K562 (cell line): ENCODE results near the gene ANHX. TPM values are rescaled to one million over a fixed set of nuclear protein-coding genes. Genes with fewer than 3 reads are reported as not detected.

Experiments used
- ATAC-seq: fragments of 200-7000 bp; cut with Tn5 transposase; 3 replicates; pipeline ENCODE4 v1.9.1; 2020; ENCODE audit warnings: moderate library complexity
- BruUV-seq: library from RNA; stranded (reverse); fragments of 400-500 nt; replicated peaks from 2 replicates; lab custom pipeline; 2021; lab: Mats Ljungman, UMichigan
- CTCF ChIA-PET: fragments of 300-600 bp; formaldehyde crosslinking; extraction: SDS; loops from one replicate; lab custom pipeline; 2021; ENCODE audit warnings: low intra/inter-chr PET ratio; lab: Yijun Ruan, JAX
- POLR2A ChIA-PET: fragments of 300-600, 350-650 bp; sonication (Branson Sonifier 250); formaldehyde crosslinking; extraction: SDS; loops from one replicate; lab custom pipeline; 2021; ENCODE audit warnings: antibody characterized with exemption, inconsistent platforms; lab: Yijun Ruan, JAX
- DNase-seq, 4 experiments: peaks; one replicate each; pipeline versions ENCODE4 v3.0.0 to v3.0.0-alpha.2; 2011 to 2018; ENCODE audit warnings: low spot score in 3 of 4, mixed read lengths in 3 of 4; ENCODE audit errors: extremely low read depth in 1 of 4
- FAIRE-seq: peaks from 2 replicates; lab custom pipeline; 2011; peaks lifted over from hg19 to GRCh38; lab: Jason Lieb, UNC
- H2AFZ ChIP-seq: 2 replicates; pipeline ENCODE4 v1.6.0; 2011; ENCODE audit warnings: low read depth, low read length, control low read depth, inconsistent platforms
- H3K27ac ChIP-seq: fragments of 200-600 bp; 3 replicates; pipeline ENCODE4 v1.8.0; 2011; ENCODE audit warnings: low read depth, mild to moderate bottlenecking, control low read depth, inconsistent platforms, low read length, moderate library complexity, mixed read lengths; ENCODE audit errors: extremely low read depth
- H3K27me3 ChIP-seq, 2 experiments: fragments of 300-600 bp in 1 of 2; 2 replicates in 1 of 2; 3 replicates in 1 of 2; pipeline versions ENCODE4 v1.6.0 to v1.8.0; 2011; ENCODE audit warnings: inconsistent platforms in 2 of 2, low read length in 2 of 2, mild to moderate bottlenecking in 1 of 2, mixed read lengths in 1 of 2, moderate library complexity in 1 of 2; ENCODE audit not compliant: control insufficient read depth in 2 of 2, insufficient read depth in 2 of 2
- H3K36me3 ChIP-seq: fragments of 300-600 bp; 3 replicates; pipeline ENCODE4 v1.8.0; 2011; ENCODE audit warnings: mild to moderate bottlenecking, low read length, inconsistent platforms; ENCODE audit not compliant: control insufficient read depth, insufficient read depth
- H3K4me1 ChIP-seq, 2 experiments: fragments of 200-600 bp in 1 of 2; replicated peaks in 1 of 2; 2 replicates in 1 of 2; 3 replicates in 1 of 2; pipeline versions ENCODE4 v1.5.1 to v1.8.0; 2011; ENCODE audit warnings: inconsistent platforms in 2 of 2, low read length in 2 of 2, mild to moderate bottlenecking in 1 of 2, mixed read lengths in 1 of 2, moderate library complexity in 1 of 2; ENCODE audit not compliant: control insufficient read depth in 2 of 2, insufficient read depth in 2 of 2
- H3K4me2 ChIP-seq: 2 replicates; pipeline ENCODE4 v1.6.1; 2011; ENCODE audit warnings: low read length, control low read depth, inconsistent platforms, mixed read lengths; ENCODE audit not compliant: insufficient read depth
- H3K4me3 ChIP-seq: fragments of 200-600 bp; sonication (generic), shearing (Covaris generic); 2 replicates; pipeline ENCODE4 v1.5.1; 2016; ENCODE audit warnings: control low read depth, inconsistent platforms
- H3K79me2 ChIP-seq: fragments of 200-600 bp; 3 replicates; pipeline ENCODE4 v1.8.0; 2011; ENCODE audit warnings: low read length, inconsistent platforms; ENCODE audit not compliant: control insufficient read depth, insufficient read depth
- H3K9ac ChIP-seq, 2 experiments: 2 replicates each; pipeline versions ENCODE4 v1.6.0 to v1.6.1; 2011; ENCODE audit warnings: low read depth in 2 of 2, low read length in 2 of 2, control low read depth in 1 of 2, inconsistent platforms in 1 of 2, mild to moderate bottlenecking in 1 of 2, mixed read lengths in 1 of 2; ENCODE audit not compliant: insufficient read depth in 1 of 2
- H3K9me1 ChIP-seq: one replicate; pipeline ENCODE4 v1.6.0; 2011; ENCODE audit warnings: inconsistent platforms, mild to moderate bottlenecking, low read length, moderate library complexity; ENCODE audit not compliant: control insufficient read depth, insufficient read depth
- H3K9me3 ChIP-seq: replicated peaks from 2 replicates; pipeline ENCODE4 v1.5.1; 2011; ENCODE audit warnings: low read depth, low read length, inconsistent platforms; ENCODE audit not compliant: control insufficient read depth, insufficient read depth
- H4K20me1 ChIP-seq: replicated peaks from 2 replicates; pipeline ENCODE4 v1.6.1; 2011; ENCODE audit warnings: low read length, inconsistent platforms, mixed read lengths; ENCODE audit not compliant: control insufficient read depth, insufficient read depth
- EHMT2 ChIP-seq: fragments of 450-650 bp; IDR thresholded peaks from 2 replicates; pipeline ENCODE4 v1.6.1; 2018; ENCODE audit warnings: antibody characterized with exemption
- GABPB1 ChIP-seq: sonication (generic); formaldehyde crosslinking; IDR thresholded peaks from 2 replicates; pipeline ENCODE4 v1.8.0; 2022; ENCODE audit warnings: mild to moderate bottlenecking, missing genetic modification reagents
- KLF6 ChIP-seq: fragments of 250-450 bp; sonication (Bioruptor Pico); IDR thresholded peaks from 2 replicates; pipeline ENCODE4 v1.4.0; 2020; ENCODE audit warnings: mild to moderate bottlenecking, moderate library complexity, borderline replicate concordance
- POLR2A ChIP-seq: fragments of 450-650 bp; conservative IDR thresholded peaks from 2 replicates; pipeline ENCODE4 v1.6.1; 2016
- TAF7 ChIP-seq: fragments of 450-650 bp; IDR thresholded peaks from 2 replicates; pipeline ENCODE4 v1.6.1; 2016; ENCODE audit warnings: missing genetic modification characterization, missing compliant biosample characterization
- U2AF2 ChIP-seq: fragments of 200-400 bp; formaldehyde crosslinking; optimal IDR thresholded peaks from 2 replicates; pipeline ENCODE3; 2017; ENCODE audit warnings: low read depth, mild to moderate bottlenecking, low read length
- ZNF253 ChIP-seq: fragments of 250-450 bp; sonication (Bioruptor Pico); conservative IDR thresholded peaks from 2 replicates; pipeline ENCODE4 v1.6.1; 2021; ENCODE audit warnings: mild to moderate bottlenecking
- ZNF444 ChIP-seq: fragments of 250-450 bp; sonication (Bioruptor Pico); IDR thresholded peaks from 2 replicates; pipeline ENCODE4 v1.4.0; 2020; ENCODE audit warnings: mild to moderate bottlenecking, moderate library complexity
- ZNF57 ChIP-seq: fragments of 450-650 bp; formaldehyde crosslinking; IDR thresholded peaks from 2 replicates; pipeline ENCODE4 v1.4.0; 2020; ENCODE audit warnings: mild to moderate bottlenecking, moderate library complexity
- WGBS: fragments of 100-300 bp; shearing (Covaris generic); methylation state at CpG from one replicate; pipeline ENCODE4 v1.1.6; 2016; ENCODE audit warnings: low coverage, mixed read lengths; ENCODE audit not compliant: insufficient coverage; ENCODE audit errors: missing lambda C conversion rate; 5-methylcytosine and 5-hydroxymethylcytosine counted together
- in situ Hi-C: fragments of 300-500 bp; cut with MboI; formaldehyde crosslinking; loops from 4 replicates; pipeline ENCODE4 v1.15.0; 2018; ENCODE audit warnings: inconsistent platforms, mixed read lengths
- intact Hi-C: fragments of 100-400 bp; cut with micrococcal nuclease; formaldehyde crosslinking; loops from 2 replicates; pipeline ENCODE4 v1.14.2; 2022
- polyA plus RNA-seq, 8 experiments: library from polyadenylated mRNA; depleted of rRNA in 4 of 8; stranded (reverse) in 5 of 8; unstranded in 3 of 8; fragments of >200 nt; fragmentation: Nextera tagmentation in 2 of 8; fragmentation: Illumina TruSeq in 1 of 8; extraction: Ambion mirVana in 2 of 8; extraction: Trizol in 1 of 8; gene quantifications; 2 replicates each; pipeline versions ENCODE4 v1.2.1 to v1.2.3, GENCODE V29; 2011 to 2014; ENCODE audit warnings: inconsistent platforms in 1 of 8, missing spikeins in 1 of 8
- total RNA-seq, 7 experiments: library from RNA; depleted of rRNA in 6 of 7; stranded (reverse); fragments of >200 nt in 6 of 7; fragmentation: Illumina TruSeq in 2 of 7; extraction: Trizol in 2 of 7; gene quantifications; 2 replicates each; pipeline versions ENCODE4 v1.2.1 to v1.2.3, GENCODE V29; 2011 to 2021; ENCODE audit warnings: low replicate concordance in 1 of 7
- TF ChIP-seq, protein P1 (sequence below), 2 experiments: fragments of 150-350 bp in 1 of 2; IDR thresholded peaks; 2 replicates each; pipeline ENCODE4 v1.6.1; 2012 to 2016; ENCODE audit warnings: low read depth in 2 of 2, low read length in 2 of 2, mild to moderate bottlenecking in 1 of 2, moderate library complexity in 1 of 2
- TF ChIP-seq, protein P2 (sequence below): fragments of 450-650 bp; IDR thresholded peaks from 2 replicates; pipeline ENCODE4 v1.6.1; 2014; ENCODE audit warnings: low read depth, mild to moderate bottlenecking, moderate library complexity, borderline replicate concordance

The ANHX gene
- total and polyA plus RNA-seq, 9 of the 15 experiments (the other 6 are each of a cell fraction or from before 2014, with no cell fraction given) = not detected

DNA sequence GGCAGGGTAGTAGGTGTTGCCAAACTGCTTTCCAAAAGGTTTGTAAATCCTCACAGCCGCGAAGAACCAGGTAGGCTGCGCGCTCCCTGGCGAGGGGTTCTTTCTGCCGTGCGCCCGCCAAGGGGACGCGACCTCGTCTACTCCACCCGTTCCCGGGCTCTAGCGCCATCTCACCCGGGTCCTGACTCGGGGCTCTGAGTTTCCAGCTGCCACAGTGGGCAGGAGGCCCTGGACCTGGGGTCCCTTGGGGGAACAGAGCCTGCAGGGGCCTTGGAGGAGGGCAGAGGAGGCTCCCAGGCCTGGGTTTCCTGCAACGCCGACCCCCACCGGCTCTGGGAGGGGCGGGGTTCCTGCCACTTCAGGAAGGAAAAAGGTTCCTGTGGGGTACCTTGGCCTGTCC is 706 bp downstream of the ANHX start:
- DNase-seq = no peak
- Histone ChIP-seq H3K4me2 (no peak overlapping the region), H3K9me3 (no peaks in the 10 kb centered on the region; the same call in 1 of the 2 replicates), H3K9ac (no peak overlapping the region), H3K4me3 (no peak overlapping the region), H3K79me2 (no peaks in the 10 kb centered on the region), H3K36me3 (no peaks in the 10 kb centered on the region), H3K27ac (no peak overlapping the region), H3K4me1 (no peaks in the 10 kb centered on the region), H2AFZ (no peak overlapping the region), H3K9me1 (no peaks in the 10 kb centered on the region), H3K27me3 (no peaks in the 10 kb centered on the region), H4K20me1 (no peaks in the 10 kb centered on the region)
- in situ Hi-C loops (no loop called here), intact Hi-C loops (no loop called here)
- POLR2A ChIA-PET = no interaction called here
- WGBS = 32% methylated on average over 15 of the region's 20 CpGs
- FAIRE-seq = no peak
- no TSS peak for BruUV-seq
- ATAC-seq = no peak
- CTCF ChIA-PET = no interaction called here
- no peak for TF ChIP-seq ZNF444 (CRISPR knock-in tag)
- no peak for TF ChIP-seq POLR2A
- no peak for TF ChIP-seq TAF7 (tag)
- TF ChIP-seq ZNF57 (CRISPR knock-in tag) = no peak
- no peak for TF ChIP-seq KLF6 (CRISPR knock-in tag)
- TF ChIP-seq, protein P1, sequence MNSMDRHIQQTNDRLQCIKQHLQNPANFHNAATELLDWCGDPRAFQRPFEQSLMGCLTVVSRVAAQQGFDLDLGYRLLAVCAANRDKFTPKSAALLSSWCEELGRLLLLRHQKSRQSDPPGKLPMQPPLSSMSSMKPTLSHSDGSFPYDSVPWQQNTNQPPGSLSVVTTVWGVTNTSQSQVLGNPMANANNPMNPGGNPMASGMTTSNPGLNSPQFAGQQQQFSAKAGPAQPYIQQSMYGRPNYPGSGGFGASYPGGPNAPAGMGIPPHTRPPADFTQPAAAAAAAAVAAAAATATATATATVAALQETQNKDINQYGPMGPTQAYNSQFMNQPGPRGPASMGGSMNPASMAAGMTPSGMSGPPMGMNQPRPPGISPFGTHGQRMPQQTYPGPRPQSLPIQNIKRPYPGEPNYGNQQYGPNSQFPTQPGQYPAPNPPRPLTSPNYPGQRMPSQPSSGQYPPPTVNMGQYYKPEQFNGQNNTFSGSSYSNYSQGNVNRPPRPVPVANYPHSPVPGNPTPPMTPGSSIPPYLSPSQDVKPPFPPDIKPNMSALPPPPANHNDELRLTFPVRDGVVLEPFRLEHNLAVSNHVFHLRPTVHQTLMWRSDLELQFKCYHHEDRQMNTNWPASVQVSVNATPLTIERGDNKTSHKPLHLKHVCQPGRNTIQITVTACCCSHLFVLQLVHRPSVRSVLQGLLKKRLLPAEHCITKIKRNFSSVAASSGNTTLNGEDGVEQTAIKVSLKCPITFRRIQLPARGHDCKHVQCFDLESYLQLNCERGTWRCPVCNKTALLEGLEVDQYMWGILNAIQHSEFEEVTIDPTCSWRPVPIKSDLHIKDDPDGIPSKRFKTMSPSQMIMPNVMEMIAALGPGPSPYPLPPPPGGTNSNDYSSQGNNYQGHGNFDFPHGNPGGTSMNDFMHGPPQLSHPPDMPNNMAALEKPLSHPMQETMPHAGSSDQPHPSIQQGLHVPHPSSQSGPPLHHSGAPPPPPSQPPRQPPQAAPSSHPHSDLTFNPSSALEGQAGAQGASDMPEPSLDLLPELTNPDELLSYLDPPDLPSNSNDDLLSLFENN (IDR thresholded peaks at IDR 0.05; ENCODE audit: low read depth in 2 of 2, low read length in 2 of 2) = no peak
- no peak for TF ChIP-seq GABPB1 (CRISPR knock-in tag)
- TF ChIP-seq EHMT2 = no peak
- TF ChIP-seq, protein P2, sequence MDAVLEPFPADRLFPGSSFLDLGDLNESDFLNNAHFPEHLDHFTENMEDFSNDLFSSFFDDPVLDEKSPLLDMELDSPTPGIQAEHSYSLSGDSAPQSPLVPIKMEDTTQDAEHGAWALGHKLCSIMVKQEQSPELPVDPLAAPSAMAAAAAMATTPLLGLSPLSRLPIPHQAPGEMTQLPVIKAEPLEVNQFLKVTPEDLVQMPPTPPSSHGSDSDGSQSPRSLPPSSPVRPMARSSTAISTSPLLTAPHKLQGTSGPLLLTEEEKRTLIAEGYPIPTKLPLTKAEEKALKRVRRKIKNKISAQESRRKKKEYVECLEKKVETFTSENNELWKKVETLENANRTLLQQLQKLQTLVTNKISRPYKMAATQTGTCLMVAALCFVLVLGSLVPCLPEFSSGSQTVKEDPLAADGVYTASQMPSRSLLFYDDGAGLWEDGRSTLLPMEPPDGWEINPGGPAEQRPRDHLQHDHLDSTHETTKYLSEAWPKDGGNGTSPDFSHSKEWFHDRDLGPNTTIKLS = no peak
- no peak for TF ChIP-seq U2AF2
- TF ChIP-seq ZNF253 (CRISPR knock-in tag) = no peak
